ENCODE results near the gene TSPAN15.

TSPAN15 gene

GRCh38 chr10:69407621-69408301 is 43.5 kb upstream of the TSPAN15 start:
- H3K9ac ChIP-seq, result peak overlapping the region in 10 of 11 experiments; percentile 48 to 76 (median 67); a peak in 13 of 22 replicates
- H4K20me1 ChIP-seq, result peaks cover 0 to 47% (median 0%) of the 10 kb centered on the region in 11 experiments; a peak in 6 of 22 replicates
- no peaks in the 10 kb centered on the region for H3K9me3 ChIP-seq (replicated peaks in 1 of 11)
- peaks cover 0 to 10% (median 0%) of the 10 kb centered on the region in 11 experiments; a peak in 4 of 22 replicates for H3K27me3 ChIP-seq
- peak overlapping the region; percentile 61 to 89 (median 80) for H3K4me2 ChIP-seq
- H3K36me3 ChIP-seq, result peaks cover 0 to 28% (median 18%) of the 10 kb centered on the region in 11 experiments; a peak in 16 of 22 replicates
- peak overlapping the region in 4 of 10 experiments; percentile 13 to 38 (median 34); a peak in 6 of 20 replicates for H3K4me3 ChIP-seq
- H3K27ac ChIP-seq, result peak overlapping the region in 10 of 11 experiments; percentile 60 to 76 (median 70); a peak in 18 of 22 replicates
- TF ChIP-seq Cebpa-rat (IDR thresholded peaks at IDR 0.05), result no peak
- H3K4me1 ChIP-seq, result peaks cover 32 to 85% (median 47%) of the 10 kb centered on the region in 10 experiments

GRCh38 chr10:69408318-69409175 is 42.7 kb upstream of the TSPAN15 start:
- H3K4me1 ChIP-seq, result peaks cover 32 to 83% (median 47%) of the 10 kb centered on the region in 10 experiments
- peak overlapping the region; percentile 63 to 77 (median 75) for H3K9ac ChIP-seq
- peak overlapping the region; percentile 39 to 66 (median 49); a peak in 18 of 20 replicates for H3K4me3 ChIP-seq
- no peak for TF ChIP-seq Cebpa-rat (IDR thresholded peaks at IDR 0.05)
- H3K36me3 ChIP-seq, result peaks cover 0 to 21% (median 10%) of the 10 kb centered on the region in 11 experiments; a peak in 9 of 22 replicates
- peak overlapping the region; percentile 81 to 99 (median 94) for H3K4me2 ChIP-seq
- peaks cover 0 to 40% (median 0%) of the 10 kb centered on the region in 11 experiments; a peak in 6 of 22 replicates for H4K20me1 ChIP-seq
- peak overlapping the region; percentile 59 to 88 (median 82); a peak in 21 of 22 replicates for H3K27ac ChIP-seq
- H3K27me3 ChIP-seq, result peaks cover 0 to 10% (median 0%) of the 10 kb centered on the region in 11 experiments; a peak in 4 of 22 replicates
- no peaks in the 10 kb centered on the region for H3K9me3 ChIP-seq (replicated peaks in 1 of 11)

GRCh38 chr10:69409176-69409495 is 42.1 kb upstream of the TSPAN15 start:
- peak overlapping the region; percentile 59 to 88 (median 82); a peak in 21 of 22 replicates for H3K27ac ChIP-seq
- H3K4me2 ChIP-seq, result peak overlapping the region; percentile 81 to 99 (median 94)
- peaks cover 0 to 36% (median 0%) of the 10 kb centered on the region in 11 experiments; a peak in 6 of 22 replicates for H4K20me1 ChIP-seq
- peaks cover 32 to 77% (median 47%) of the 10 kb centered on the region in 10 experiments for H3K4me1 ChIP-seq
- no peaks in the 10 kb centered on the region for H3K9me3 ChIP-seq (replicated peaks in 1 of 11)
- no peak for TF ChIP-seq Cebpa-rat (IDR thresholded peaks at IDR 0.05)
- peak overlapping the region; percentile 39 to 66 (median 49); a peak in 18 of 20 replicates for H3K4me3 ChIP-seq
- peaks cover 0 to 15% (median 6%) of the 10 kb centered on the region in 11 experiments; a peak in 9 of 22 replicates for H3K36me3 ChIP-seq
- peaks cover 0 to 10% (median 0%) of the 10 kb centered on the region in 11 experiments; a peak in 4 of 22 replicates for H3K27me3 ChIP-seq
- peak overlapping the region; percentile 61 to 77 (median 71) for H3K9ac ChIP-seq

- H3K27me3 ChIP-seq, result peaks cover 0 to 12% (median 0%) of the 10 kb centered on the region in 11 experiments; a peak in 4 of 22 replicates
These were observed 41.3 kb upstream of the TSPAN15 start for GRCh38 chr10:69409968-69410367.

GRCh38 chr10:69410487-69410886 is 40.8 kb upstream of the TSPAN15 start:
- Histone ChIP-seq H3K9me3 (replicated peaks in 1 of 11) (no peaks in the 10 kb centered on the region), H3K4me3 (no peak overlapping the region; a peak in 1 of 20 replicates), H3K36me3 (peaks cover 0 to 2% (median 0%) of the 10 kb centered on the region in 11 experiments; a peak in 4 of 22 replicates), H3K4me2 (peak overlapping the region; percentile 71 to 97 (median 90)), H3K4me1 (peaks cover 32 to 69% (median 47%) of the 10 kb centered on the region in 10 experiments), H3K9ac (no peak overlapping the region), H3K27ac (peak overlapping the region in 7 of 11 experiments; percentile 5 to 88 (median 67); a peak in 6 of 22 replicates), H4K20me1 (peaks cover 0 to 22% (median 0%) of the 10 kb centered on the region in 11 experiments; a peak in 4 of 22 replicates), H3K27me3 (peaks cover 0 to 15% (median 0%) of the 10 kb centered on the region in 11 experiments; a peak in 4 of 22 replicates)
- TF ChIP-seq Cebpa-rat (IDR thresholded peaks at IDR 0.05), result no peak

More at GRCh38 chr10:69409968-69410367, 41.3 kb upstream of the TSPAN15 start:
- Histone ChIP-seq H3K9me3 (replicated peaks in 1 of 11) (no peaks in the 10 kb centered on the region), H4K20me1 (peaks cover 0 to 28% (median 0%) of the 10 kb centered on the region in 11 experiments; a peak in 4 of 22 replicates), H3K9ac (no peak overlapping the region; a peak in 1 of 22 replicates), H3K36me3 (peaks cover 0 to 6% (median 0%) of the 10 kb centered on the region in 11 experiments; a peak in 7 of 22 replicates), H3K4me1 (peaks cover 32 to 69% (median 47%) of the 10 kb centered on the region in 10 experiments), H3K4me2 (peak overlapping the region; percentile 71 to 97 (median 90)), H3K27ac (peak overlapping the region in 8 of 11 experiments; percentile 43 to 88 (median 83); a peak in 14 of 22 replicates), H3K4me3 (no peak overlapping the region; a peak in 2 of 20 replicates)
- no peak for TF ChIP-seq Cebpa-rat (IDR thresholded peaks at IDR 0.05)

GRCh38 chr10:69411476-69411875 is 39.8 kb upstream of the TSPAN15 start:
- Histone ChIP-seq H3K9me3 (replicated peaks in 1 of 11) (no peaks in the 10 kb centered on the region), H3K27ac (no peak overlapping the region), H3K4me1 (peaks cover 32 to 60% (median 44%) of the 10 kb centered on the region in 10 experiments), H3K4me3 (no peak overlapping the region), H3K27me3 (peaks cover 0 to 15% (median 0%) of the 10 kb centered on the region in 11 experiments; a peak in 5 of 22 replicates), H3K4me2 (peak overlapping the region in 8 of 11 experiments; percentile 71 to 97 (median 90); a peak in 13 of 22 replicates), H3K36me3 (no peaks in the 10 kb centered on the region), H4K20me1 (peaks cover 0 to 13% (median 0%) of the 10 kb centered on the region in 11 experiments; a peak in 2 of 22 replicates), H3K9ac (no peak overlapping the region)
- no peak for TF ChIP-seq Cebpa-rat (IDR thresholded peaks at IDR 0.05)

GRCh38 chr10:69412232-69412790 is 39.0 kb upstream of the TSPAN15 start:
- Histone ChIP-seq H3K4me2 (peak overlapping the region in 5 of 11 experiments; percentile 44 to 94 (median 51); a peak in 9 of 22 replicates), H3K9ac (no peak overlapping the region), H3K27ac (no peak overlapping the region), H3K27me3 (peaks cover 0 to 15% (median 0%) of the 10 kb centered on the region in 11 experiments; a peak in 5 of 22 replicates), H3K4me1 (peaks cover 32 to 59% (median 42%) of the 10 kb centered on the region in 10 experiments), H3K4me3 (no peak overlapping the region), H3K9me3 (replicated peaks in 1 of 11) (no peaks in the 10 kb centered on the region), H4K20me1 (peaks cover 0 to 4% (median 0%) of the 10 kb centered on the region in 11 experiments; a peak in 2 of 22 replicates), H3K36me3 (no peaks in the 10 kb centered on the region)
- no peak for TF ChIP-seq Cebpa-rat (IDR thresholded peaks at IDR 0.05)

All from BLaER1 treated with 17β-estradiol and CSF1 and Interleukin-3, amounts not matched to agents 10 nM and 100 nM (cell line).